PC-9 (cell line): ENCODE results near the gene CBX2.

ENCODE experiments used
- EZH2 ChIP-seq: fragments of 200-600 bp; sonication (generic); IDR thresholded peaks from 2 replicates; pipeline ENCODE4 v1.8.0; 2017; ENCODE audit warnings: antibody characterized with exemption, low read depth
- TF ChIP-seq, protein P1 (sequence below): fragments of 200-600 bp; sonication (generic); conservative IDR thresholded peaks from 2 replicates; pipeline ENCODE4 v1.6.1; 2017; ENCODE audit warnings: mixed run types, antibody characterized with exemption, mild to moderate bottlenecking, moderate library complexity

DNA sequence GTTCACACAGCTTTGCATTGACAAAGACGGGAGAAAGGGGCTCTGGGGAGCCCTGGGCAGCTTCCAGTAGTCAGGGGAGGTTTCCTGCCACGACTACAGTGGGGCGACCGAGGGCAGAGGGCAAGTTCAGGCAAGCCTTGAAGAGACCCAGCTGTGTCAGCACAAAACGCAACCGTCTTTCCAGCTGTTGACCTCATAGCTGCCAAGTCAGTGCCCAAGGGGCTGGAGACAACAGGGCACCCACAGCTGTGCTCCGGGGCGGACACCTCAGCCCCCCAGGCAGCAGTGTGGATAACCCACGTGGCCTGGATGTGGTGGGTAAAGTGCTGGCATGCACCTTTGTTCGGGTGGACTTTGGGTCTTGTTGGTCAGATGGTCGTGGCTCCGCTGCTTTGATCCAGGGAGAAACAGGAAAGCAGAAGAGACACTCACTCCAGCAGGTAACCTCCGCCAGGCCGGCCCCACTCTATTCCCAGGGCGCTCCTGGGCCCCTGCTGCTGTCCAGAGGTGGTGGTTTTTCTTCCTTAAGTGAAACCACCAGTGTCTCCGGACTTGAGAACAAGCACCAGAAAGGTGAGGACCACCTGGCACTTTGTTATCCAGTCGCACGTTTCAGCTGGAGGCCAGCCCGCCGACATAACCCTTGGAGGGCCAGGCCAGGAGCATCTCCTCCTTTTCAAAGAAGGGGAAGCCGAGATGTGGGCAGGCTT lies 17.6 kb upstream of the CBX2 start:
- TF ChIP-seq, protein P1, sequence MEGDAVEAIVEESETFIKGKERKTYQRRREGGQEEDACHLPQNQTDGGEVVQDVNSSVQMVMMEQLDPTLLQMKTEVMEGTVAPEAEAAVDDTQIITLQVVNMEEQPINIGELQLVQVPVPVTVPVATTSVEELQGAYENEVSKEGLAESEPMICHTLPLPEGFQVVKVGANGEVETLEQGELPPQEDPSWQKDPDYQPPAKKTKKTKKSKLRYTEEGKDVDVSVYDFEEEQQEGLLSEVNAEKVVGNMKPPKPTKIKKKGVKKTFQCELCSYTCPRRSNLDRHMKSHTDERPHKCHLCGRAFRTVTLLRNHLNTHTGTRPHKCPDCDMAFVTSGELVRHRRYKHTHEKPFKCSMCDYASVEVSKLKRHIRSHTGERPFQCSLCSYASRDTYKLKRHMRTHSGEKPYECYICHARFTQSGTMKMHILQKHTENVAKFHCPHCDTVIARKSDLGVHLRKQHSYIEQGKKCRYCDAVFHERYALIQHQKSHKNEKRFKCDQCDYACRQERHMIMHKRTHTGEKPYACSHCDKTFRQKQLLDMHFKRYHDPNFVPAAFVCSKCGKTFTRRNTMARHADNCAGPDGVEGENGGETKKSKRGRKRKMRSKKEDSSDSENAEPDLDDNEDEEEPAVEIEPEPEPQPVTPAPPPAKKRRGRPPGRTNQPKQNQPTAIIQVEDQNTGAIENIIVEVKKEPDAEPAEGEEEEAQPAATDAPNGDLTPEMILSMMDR: no peak
- TF ChIP-seq EZH2: no peak
